ENCODE measurements around the gene LRRC51. TPM values are rescaled to one million over a fixed set of nuclear protein-coding genes. Genes with fewer than 3 reads are reported as not detected.
"Not testable (repeated sequence)": the region's sequence is repeated elsewhere in the genome, so short reads cannot be mapped to it uniquely, and the experiment has no call there.

LRRC51 gene
- polyA plus RNA-seq, 4 donors, result 20.1 to 26.2 (median 22.6) TPM

DNA sequence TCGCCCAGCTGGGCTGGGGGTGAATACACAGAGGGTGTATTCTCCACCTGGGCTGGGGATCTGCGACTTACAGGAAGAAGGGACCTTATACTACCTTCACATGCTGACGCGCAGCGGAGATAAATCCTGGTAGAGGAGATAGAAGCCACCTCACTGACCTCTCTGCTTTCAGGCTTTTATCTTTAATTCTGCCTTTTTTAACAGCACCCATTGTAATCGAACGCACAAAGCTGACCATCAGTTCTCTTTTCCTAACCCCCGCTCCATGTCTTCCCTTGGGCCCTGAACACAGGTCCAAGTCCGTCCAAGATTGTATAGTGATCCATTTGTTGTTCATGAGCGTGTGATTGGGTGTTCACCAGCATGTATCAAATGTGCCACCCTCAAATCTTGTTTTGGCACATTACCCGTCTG, 23.1 kb downstream of the LRRC51 start:
- DNase-seq (ENCODE audit: low read depth in 4 of 4, low spot score in 3 of 4), result no peak

DNA sequence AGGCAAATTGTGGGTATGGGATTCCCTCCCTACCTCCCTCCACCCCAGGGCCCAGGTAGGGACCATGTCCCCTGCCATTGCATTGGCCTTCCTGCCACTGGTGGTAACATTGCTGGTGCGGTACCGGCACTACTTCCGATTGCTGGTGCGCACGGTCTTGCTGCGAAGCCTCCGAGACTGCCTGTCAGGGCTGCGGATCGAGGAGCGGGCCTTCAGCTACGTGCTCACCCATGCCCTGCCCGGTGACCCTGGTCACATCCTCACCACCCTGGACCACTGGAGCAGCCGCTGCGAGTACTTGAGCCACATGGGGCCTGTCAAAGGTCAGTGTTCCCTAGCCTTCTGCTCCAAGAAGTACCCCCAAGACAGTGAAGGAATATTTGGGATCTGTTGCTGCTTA, 25.2 kb downstream of the LRRC51 start, which contains the start of gene TOMT:
Gene TOMT, plus strand, starts transcription at position 37 of the 400 bp plus-strand sequence. Its CDS starts 28 bp downstream, at position 65.
- DNase-seq (ENCODE audit: low read depth in 4 of 4, low spot score in 3 of 4), result no peak

DNA sequence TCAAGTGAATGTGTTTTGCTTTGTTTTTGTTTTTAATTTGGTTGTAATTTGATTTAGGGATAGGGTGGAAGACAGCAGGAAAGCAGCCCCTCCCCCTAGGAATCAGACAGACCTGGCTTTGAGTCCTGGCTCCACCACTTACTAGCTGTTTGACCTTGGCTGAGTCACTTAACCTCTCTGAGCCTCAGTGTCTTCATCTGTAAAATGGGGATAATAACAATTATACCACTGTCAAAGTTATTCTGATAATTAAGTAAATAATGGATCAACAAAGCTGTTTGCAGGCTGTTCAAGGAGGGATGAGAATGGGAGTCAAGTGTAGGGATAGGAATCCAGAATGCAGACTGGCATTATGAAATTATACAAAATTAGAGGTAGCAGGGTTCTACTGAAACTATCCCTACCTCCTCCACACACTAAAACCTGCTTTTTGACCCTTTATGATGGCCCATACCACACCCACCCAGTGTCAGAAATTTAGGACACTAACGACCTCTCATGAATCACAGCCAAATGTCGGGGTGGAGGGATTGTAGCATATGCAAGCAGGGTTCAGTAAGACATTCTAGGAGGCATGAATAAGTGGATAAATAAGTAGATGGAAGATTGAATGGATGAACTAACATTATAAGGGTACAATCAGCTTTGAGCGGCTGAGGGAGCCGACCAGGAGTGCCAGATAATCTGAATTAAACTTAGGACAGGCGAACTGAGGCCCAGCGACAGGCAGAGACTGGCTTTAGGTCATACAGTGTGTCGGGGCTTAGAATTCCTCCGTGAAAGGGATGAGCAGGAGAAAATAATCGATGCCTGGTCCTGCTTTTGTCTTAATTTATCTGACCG, 30.9 kb downstream of the LRRC51 start:
- no peak for DNase-seq (ENCODE audit: low read depth in 4 of 4, low spot score in 3 of 4)

DNA sequence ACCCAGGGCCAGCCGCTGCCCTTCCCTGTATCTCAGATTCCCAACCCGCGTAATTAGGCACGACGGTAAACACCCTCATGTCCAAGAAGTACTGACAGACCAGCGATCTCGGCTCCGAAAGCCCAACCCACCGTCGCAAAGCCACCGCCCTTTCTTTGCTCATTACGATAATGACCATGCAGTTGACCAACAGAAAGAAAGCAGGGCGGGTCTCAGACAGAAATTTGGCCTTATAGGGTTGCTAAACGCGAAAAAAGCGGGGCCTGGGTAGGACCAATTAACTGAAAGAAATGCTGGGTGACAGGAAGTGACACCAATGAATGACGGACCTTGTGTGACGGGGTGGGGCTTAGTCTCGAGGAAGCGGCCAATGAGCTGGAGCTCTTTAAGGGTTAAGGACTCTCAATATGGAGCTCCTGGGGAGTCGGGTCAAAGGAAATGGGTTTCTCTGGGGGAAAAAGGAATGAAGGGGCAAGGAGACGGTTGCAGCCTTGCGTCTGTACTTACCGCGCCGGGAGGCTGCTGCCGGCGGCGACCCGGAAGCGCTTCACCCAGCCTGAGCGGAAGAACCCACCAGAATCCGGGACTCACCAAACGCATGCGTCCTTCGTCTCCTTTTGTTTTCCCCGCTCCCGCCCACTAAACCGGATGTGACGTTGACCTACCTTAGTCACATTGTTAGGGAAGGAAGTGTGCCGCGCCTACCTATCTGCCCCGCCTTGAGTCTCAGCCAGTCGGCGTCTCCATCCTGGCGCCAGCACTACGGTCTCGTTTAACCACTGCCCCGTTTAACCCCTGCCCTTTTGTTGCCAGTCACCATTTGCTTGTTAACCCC, 31.7 kb downstream of the LRRC51 start, which contains the start of gene ANAPC15:
Gene ANAPC15, minus strand, starts transcription at position 553 of the 835 bp plus-strand sequence. CDS start 1,419 bp downstream, outside the sequence.
- DNase-seq (ENCODE audit: low read depth in 4 of 4, low spot score in 3 of 4), result peak; percentile 99 to 100 (median 100)

DNA sequence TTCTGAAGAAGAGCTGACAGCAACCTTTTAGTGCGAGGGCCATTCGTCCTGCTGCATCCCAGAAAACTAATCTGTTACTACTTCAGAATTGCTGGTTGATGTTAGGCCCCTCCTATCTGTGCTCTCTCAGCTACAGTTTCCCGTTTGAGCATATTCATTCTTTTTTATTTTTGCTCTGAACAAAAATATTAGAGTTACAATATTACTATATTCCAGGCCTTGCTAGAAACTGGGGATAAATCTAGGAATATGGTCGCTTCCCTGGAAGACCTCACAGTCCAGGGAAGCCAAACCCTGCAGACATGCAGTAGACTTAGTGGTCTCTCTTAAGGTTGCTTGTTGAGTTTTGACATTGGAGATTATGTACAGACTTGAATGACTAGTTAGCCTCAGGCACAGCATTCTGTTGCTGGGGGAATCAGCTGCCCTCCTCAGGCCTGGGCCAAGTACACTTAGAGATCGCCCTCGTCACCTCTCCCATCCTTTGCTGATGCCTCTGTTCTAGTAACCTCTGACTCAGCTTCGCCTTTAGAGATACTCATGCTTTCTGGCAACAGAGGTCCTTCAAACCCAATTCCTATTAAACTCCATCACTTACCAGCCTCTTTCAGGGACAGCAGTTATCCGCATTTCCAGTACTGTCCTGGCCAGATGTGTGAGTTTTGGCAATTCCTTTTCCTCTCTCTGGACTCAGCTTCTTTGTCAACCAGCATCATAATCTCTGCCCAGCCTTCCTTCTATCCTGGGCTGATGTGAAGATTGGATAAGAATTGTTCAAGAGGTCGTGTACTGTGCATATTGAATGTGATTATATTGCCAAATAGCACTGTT, 32.5 kb downstream of the LRRC51 start:
- DNase-seq (ENCODE audit: low read depth in 4 of 4, low spot score in 3 of 4), result no peak

DNA sequence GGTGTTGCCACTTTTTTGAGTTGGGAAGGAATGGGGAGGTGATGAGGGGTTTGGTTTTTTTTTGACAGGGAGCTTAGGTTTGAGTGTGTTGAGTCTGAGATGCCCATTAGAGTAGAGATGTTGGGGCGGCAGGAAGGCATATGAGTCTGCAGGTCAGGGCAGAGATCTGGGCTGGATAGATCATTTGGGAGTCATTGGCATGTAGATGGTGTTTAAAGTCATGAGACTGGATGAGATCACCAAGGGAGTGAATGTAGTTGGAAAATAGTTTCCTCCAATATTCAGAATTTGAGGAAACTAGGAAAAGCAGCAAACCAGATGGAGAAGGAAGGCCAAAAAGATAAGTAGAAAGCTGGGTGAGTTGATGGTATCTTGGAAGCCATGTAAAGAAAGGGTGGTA, 33.9 kb downstream of the LRRC51 start:
- DNase-seq (ENCODE audit: low read depth in 4 of 4, low spot score in 3 of 4), result no peak

DNA sequence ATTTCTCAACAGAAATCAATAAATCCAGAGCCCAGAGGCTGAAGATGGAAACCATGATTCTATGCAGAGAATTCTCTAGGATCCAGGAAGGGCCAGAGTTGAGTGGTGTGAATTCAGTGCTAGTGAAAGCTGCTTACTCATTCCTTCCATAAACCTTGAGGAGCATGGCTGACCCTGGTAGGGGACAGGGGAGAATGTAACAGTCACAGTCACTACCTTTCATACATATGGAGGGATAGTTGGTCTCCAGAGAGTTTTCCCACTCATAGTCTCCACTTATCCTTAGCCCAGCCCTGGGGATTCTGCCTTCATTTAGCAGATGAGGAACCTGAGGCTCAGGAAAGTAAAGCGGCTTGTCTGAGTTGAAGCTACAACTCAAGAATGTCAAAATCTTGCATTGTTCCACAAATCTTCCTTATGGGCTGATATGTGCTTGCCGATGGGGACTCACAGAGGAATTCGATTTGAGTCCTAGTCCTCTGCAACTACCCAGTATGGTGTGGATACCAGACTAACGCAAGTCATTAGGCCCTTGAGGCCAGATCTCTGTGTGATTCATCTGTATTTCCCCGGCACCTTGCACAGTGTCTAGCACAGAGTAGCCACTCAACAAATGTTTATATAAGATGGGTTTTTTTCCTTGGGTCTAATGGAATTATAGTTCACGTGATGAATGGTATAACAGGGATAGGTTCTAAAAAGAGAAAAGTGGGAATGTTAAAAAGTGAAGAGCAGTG, 35.5 kb downstream of the LRRC51 start:
- no peak for DNase-seq (ENCODE audit: low read depth in 4 of 4, low spot score in 3 of 4)

DNA sequence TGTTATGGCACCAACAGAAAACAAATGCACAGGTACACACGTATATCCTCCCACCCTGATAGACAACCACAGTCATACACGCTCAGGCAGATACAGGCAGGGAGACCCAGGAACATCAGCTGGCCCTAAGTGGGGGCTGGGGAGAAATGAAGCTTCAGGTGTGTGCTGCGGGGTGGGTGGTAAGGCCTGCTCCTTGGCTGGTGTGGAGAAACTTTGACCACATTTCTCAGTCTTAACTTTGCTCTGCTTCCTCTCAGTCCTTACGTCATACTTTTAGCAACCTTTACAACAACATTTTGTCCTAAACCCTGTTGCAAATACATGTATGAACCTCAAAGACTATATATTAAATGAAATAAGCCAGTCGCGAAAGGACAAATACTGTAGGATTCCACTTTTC, 38.5 kb downstream of the LRRC51 start:
- DNase-seq (ENCODE audit: low read depth in 4 of 4, low spot score in 3 of 4), result no peak

DNA sequence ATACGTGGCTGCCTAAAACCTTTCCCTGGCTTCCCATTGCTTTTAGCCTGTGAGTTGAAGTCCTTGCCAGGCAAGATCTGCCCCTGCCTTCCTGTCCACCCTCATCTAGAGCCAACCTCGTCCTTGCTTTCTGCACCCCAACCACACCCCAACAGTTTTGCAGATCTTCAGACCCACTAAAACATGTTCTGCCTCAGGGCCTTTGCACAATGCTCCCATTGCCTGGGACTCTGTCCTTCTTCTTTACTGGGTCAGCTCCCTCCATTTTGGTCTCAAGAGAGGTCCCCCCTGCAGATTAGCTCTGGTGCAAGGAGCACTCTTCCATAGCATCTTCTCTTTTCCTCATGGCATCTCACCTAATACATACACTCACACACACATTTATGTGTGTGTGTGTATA, 40.3 kb downstream of the LRRC51 start:
- DNase-seq (ENCODE audit: low read depth in 4 of 4, low spot score in 3 of 4), result no peak

DNA sequence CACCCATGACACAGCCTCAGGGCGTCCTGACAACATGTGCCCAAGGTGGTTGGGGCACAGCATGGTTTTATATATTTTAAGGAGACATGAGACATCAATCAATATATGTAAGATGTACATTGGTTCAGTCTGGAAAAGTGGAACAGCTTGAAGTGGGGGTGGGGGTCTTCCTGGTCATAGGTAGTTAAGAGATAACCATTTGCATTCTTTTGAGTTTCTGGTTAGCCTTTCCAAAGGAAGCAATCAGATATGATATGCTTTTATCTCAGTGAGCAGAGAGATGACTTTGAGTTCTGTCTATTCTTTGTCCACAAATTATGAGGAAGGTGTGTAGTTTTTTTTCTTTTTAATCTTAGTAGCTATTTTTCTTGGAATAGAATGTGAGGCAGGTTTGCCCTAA, 42.0 kb downstream of the LRRC51 start:
- no peak for DNase-seq (ENCODE audit: low read depth in 4 of 4, low spot score in 3 of 4)

DNA sequence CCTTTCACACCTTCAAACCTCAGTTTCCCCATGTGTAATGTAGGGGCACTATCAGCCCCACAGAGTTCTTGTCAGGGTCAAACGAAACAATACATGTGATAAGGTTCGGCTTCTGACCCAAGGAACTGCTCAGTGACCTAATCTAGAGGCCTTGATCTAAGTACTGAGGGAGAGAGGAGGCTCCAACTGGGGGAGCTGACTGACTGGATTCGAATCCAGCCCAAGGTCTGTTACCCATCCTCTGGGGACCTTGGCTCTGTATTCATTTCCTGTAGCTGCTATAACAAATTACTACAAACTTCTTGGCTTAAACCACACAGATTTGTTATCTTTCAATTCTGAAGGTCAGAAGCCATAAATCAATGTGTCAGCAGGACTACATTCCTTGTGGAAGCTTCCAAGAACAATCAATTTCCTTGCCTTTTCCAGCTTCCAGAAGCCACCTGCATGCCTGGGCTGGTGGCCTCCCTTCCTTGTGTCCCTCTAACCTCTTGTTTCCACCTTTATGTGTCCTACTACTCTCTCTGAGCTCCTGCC, 42.5 kb downstream of the LRRC51 start:
- DNase-seq (ENCODE audit: low read depth in 4 of 4, low spot score in 3 of 4), result no peak

DNA sequence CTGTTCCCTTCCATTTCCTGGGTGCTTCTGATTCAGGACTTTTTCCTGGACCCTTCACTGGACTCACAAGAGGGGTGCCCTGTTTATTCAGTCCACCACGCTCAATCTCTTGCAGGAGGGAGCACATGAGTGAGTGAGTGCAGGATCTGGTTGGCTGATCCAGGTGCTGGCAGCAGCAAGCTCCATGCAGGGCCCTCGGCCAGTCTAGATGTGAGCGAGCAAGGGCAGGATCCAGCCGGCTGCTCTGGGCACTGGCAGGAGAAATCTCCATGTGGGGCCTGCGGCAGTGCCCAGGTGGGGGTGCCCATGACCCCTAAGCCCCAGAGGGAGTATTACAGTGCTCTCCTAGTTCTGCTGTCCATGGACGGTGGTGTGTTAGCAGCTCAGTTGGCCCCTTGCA, 43.4 kb downstream of the LRRC51 start:
- no peak for DNase-seq (ENCODE audit: low read depth in 4 of 4, low spot score in 3 of 4)

DNA sequence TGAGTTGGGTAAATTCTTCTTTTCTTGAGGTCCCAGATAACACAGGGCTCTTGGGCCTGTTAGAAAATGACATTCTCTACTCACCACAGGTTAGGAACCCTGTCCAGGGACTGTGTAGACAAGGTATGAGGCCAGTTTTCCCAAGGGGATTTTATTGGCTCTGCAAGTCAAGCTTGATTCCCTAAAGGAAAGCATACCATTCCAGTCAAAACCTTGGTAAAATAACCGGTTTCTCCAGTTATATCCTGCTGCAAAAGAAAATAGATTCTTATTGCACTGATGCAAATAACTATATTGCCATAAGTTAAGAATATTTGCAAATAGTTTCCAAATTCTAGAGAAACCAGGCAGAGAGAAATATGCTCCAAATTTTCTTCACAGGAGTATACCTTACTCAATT, 45.3 kb downstream of the LRRC51 start:
- no peak for DNase-seq (ENCODE audit: low read depth in 4 of 4, low spot score in 3 of 4)

DNA sequence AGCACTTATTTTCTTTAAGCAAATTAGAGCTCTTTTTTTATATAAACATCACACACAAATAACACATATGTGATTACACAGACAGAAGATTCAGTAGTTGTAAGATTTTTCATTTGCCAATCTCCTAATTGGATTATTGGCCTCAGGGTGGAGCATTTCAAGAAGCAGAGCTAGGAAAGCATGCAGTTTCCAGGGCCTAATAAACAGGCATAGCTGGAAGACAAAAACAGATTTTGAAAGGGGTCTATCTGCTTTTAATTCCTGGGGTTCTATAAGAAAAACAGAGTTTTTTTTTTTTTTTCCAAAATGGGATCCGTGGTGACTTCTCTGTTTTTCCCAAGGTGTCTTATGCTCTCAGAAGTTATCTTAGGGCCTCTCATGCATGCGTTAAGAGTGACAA, 47.3 kb downstream of the LRRC51 start:
- no peak for DNase-seq (ENCODE audit: low read depth in 4 of 4, low spot score in 3 of 4)

DNA sequence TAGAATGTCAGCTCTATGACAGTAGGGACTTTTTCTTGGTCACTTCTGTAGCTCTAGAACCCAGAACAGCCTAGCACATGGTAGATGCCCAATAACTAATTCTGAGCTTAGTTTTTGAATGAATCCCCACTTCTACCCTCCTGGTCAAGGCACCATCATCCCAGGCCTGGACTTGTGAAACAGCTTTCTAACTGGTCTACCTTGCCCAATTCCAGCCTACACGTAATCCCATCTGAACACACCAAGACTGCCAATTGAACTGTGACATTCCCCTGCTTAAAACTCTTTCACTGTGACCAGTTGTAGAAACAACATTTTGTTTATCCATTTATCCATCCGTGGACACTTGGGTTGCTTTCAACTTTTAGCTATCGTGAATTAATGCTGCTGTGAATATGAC, 48.7 kb downstream of the LRRC51 start:
- no peak for DNase-seq (ENCODE audit: low read depth in 4 of 4, low spot score in 3 of 4)

DNA sequence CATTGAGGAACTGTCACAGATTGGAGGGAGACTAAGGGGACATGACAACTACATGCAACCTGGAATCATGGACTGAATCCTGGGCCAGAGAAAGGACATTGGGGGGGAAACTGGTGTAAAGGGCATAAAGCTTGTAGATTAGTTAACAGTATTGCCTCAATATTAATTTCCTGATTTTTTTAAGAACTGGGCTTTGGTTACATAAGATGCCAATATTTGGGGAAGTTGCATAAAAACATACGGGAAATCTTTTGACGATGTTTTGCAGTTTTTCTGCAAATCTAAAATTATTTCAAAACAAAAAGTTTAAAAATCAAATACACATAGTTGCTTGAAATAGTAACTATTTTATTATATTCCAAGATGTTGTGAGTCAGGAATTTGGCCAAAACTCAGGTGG, 52.0 kb downstream of the LRRC51 start:
- no peak for DNase-seq (ENCODE audit: low read depth in 4 of 4, low spot score in 3 of 4)

DNA sequence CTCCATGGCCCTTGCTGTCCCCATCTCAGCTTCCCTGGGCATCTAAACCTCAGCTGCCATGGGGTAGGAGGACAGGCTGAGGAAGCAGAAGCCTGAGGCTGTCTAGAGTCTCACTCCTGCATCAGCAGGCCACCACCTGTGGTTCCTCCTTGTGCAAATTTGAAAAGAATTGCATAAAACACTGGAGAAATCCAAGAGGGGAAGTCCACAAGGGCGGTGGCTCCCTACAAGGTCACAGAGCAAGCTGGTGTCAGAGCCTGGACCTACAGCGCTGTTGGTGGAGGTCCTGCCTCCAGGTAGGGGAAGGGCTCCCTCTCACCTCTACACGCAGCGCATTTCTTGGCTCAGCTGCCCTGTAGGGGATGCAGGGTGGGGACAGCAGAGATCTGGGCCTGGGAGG, 54.8 kb downstream of the LRRC51 start, which contains the start of gene FOLR3:
Gene FOLR3, plus strand, starts transcription at position 253 of the 400 bp plus-strand sequence. CDS start 228 bp downstream, outside the sequence.
- DNase-seq (ENCODE audit: low read depth in 4 of 4, low spot score in 3 of 4), result not testable (repeated sequence)

DNA sequence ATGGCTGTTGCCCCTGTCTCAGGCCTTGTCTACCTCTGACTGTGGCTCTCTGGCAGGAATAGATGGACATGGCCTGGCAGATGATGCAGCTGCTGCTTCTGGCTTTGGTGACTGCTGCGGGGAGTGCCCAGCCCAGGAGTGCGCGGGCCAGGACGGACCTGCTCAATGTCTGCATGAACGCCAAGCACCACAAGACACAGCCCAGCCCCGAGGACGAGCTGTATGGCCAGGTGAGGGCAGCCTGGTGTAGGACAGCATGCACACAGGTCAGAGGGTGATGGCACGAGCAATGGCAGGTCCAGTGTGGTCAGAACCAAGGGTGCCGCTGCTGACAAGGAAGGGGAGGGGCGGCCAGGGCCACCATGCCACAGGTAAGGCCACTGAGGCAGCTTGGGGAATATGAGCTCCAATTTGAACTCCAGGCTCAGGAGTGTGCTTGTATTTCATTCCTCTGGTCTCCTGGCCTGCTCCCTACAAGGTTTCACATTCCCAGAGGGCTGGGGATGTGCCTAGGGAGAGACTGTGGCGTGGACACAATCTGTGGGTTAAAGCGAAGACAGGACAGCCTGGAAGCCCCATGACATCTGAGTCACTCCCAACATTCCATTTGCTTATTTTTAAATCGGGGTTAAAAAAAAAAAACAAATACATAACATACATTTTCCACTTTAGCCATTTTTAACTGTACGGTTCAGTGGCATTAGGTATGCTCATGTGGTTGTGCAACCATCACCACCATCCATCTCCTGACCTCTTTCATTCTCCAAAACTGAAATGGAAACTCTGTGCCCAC, 55.4 kb downstream of the LRRC51 start:
- no peak for DNase-seq (ENCODE audit: low read depth in 4 of 4, low spot score in 3 of 4)
